ENCODE measurements around the gene MAB21L4. TPM values are rescaled to one million over a fixed set of nuclear protein-coding genes. Genes with fewer than 3 reads are reported as not detected.

The MAB21L4 gene
- total and polyA plus RNA-seq, 2 donors (not counting 3 experiments of a cell fraction or from before 2014, with no cell fraction given), result not detected

- dilution Hi-C loops (cut with MboI; ENCODE audit: extremely low pct_ligation_motif_present, low sequenced_read_pairs) (no loop called here), intact Hi-C loops (cut with micrococcal nuclease) (no loop called here)
- ChIA-PET CTCF (interaction anchor here (0.8 to 1.5 kb wide), 5 partner anchors 12 to 151 kb away, joined by 3 to 5 read pairs (median 3); no protein-coding TSS in a partner anchor), POLR2A (interaction anchor here (0.6 kb wide), 1 partner anchor 364 kb away, joined by 3 read pairs; no protein-coding TSS in a partner anchor)
- Histone ChIP-seq H2AFZ (ENCODE audit: low read depth, low read length) (no peak overlapping the region), H3K4me3 (replicated peaks in 1 of 3; ENCODE audit: insufficient read depth in 1 of 3, low read depth in 1 of 3, low read length in 3 of 3) (no peak overlapping the region), H3K36me3 (ENCODE audit: control insufficient read depth in 2 of 2, extremely low read depth in 1 of 2, insufficient read depth in 2 of 2, low read length in 2 of 2) (no peaks in the 10 kb centered on the region), H3K4me2 (ENCODE audit: insufficient read depth, low read length) (no peak overlapping the region), H3K9me1 (replicated peaks; ENCODE audit: control insufficient read depth, extremely low read depth, insufficient read depth, low read length) (no peaks in the 10 kb centered on the region), H3K27ac (ENCODE audit: insufficient read depth, low read depth, low read length) (no peak overlapping the region), H4K20me1 (replicated peaks; ENCODE audit: control insufficient read depth, extremely low read depth, insufficient read depth, low read length) (no peaks in the 10 kb centered on the region), H3K79me2 (ENCODE audit: control insufficient read depth, insufficient read depth, low read length) (no peaks in the 10 kb centered on the region), H3K9me3 (replicated peaks; ENCODE audit: control insufficient read depth, insufficient read depth, low read length) (no peaks in the 10 kb centered on the region), H3K9ac (replicated peaks; ENCODE audit: extremely low read depth, insufficient read depth, low read length) (no peak overlapping the region), H3K4me1 (ENCODE audit: control insufficient read depth, extremely low read depth, insufficient read depth, low read length) (no peaks in the 10 kb centered on the region), H3K27me3 (ENCODE audit: control insufficient read depth in 2 of 2, insufficient read depth in 2 of 2, low read length in 2 of 2) (no peaks in the 10 kb centered on the region)
- no peak for DNase-seq (ENCODE audit: low read depth, low spot score)
- TF ChIP-seq FOS (IDR thresholded peaks at IDR 0.05; ENCODE audit: borderline replicate concordance, insufficient read depth, low read length), result no peak
- TF ChIP-seq GATA2 (IDR thresholded peaks at IDR 0.05; ENCODE audit: insufficient read depth, insufficient read length, low read depth, low read length), result no peak
- no peak for FAIRE-seq
- no TSS peak for BruUV-seq (replicated peaks)
These were observed 31.4 kb upstream of the MAB21L4 start for GRCh38 chr2:240927390-240927781.

DNA sequence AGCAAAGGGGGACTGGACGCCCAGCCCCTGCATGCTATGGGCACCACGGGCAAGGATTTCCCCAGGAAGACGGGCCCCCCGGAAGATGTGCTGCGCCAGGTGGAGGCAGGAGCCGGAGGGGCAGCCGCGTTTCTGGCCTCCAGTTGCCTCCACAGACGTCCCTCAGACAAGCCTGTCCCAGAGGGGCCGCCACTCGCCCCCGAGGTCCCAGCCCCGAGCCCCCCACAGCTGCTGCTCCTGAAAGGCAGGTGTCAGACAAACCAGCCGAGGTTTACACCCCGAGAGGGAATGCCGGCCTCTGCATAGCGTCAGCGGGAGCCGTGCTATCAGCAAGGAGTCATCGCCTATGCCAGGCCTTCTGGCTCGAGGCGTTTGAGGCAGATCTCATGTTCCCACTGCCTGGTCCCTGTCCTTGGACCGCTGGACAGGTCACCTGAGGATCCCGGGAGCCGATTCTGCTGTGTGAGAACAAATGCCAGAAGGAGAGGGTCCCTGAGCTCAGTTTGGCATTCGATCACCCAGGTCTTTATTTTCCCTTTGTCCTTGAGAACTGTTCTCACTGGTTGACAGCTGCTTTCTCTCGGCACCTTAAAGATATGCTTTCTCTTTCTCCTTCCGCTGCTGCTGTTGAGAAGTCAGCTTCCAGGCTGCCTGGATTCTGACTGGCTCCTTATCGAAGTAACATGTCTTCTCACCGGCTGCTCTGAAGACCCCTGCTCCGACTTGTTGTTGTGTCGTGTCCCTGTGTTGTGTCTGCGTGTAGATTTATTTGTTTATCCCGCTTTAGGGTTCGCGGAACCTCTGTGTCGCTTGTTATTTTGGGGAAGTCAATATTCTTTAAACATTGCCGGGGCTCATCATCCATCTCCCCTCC is 30.8 kb upstream of the MAB21L4 start:
- Histone ChIP-seq H3K27ac (ENCODE audit: insufficient read depth, low read depth, low read length) (no peak overlapping the region), H3K4me1 (ENCODE audit: control insufficient read depth, extremely low read depth, insufficient read depth, low read length) (no peaks in the 10 kb centered on the region), H3K79me2 (ENCODE audit: control insufficient read depth, insufficient read depth, low read length) (no peaks in the 10 kb centered on the region), H3K36me3 (ENCODE audit: control insufficient read depth in 2 of 2, extremely low read depth in 1 of 2, insufficient read depth in 2 of 2, low read length in 2 of 2) (no peaks in the 10 kb centered on the region), H3K9ac (replicated peaks; ENCODE audit: extremely low read depth, insufficient read depth, low read length) (no peak overlapping the region), H4K20me1 (replicated peaks; ENCODE audit: control insufficient read depth, extremely low read depth, insufficient read depth, low read length) (no peaks in the 10 kb centered on the region), H3K9me3 (replicated peaks; ENCODE audit: control insufficient read depth, insufficient read depth, low read length) (no peaks in the 10 kb centered on the region), H3K4me2 (ENCODE audit: insufficient read depth, low read length) (no peak overlapping the region), H3K27me3 (ENCODE audit: control insufficient read depth in 2 of 2, insufficient read depth in 2 of 2, low read length in 2 of 2) (no peaks in the 10 kb centered on the region), H3K4me3 (replicated peaks in 1 of 3; ENCODE audit: insufficient read depth in 1 of 3, low read depth in 1 of 3, low read length in 3 of 3) (no peak overlapping the region), H3K9me1 (replicated peaks; ENCODE audit: control insufficient read depth, extremely low read depth, insufficient read depth, low read length) (no peaks in the 10 kb centered on the region), H2AFZ (ENCODE audit: low read depth, low read length) (no peak overlapping the region)
- DNase-seq (ENCODE audit: low read depth, low spot score) (no peak), FAIRE-seq (no peak)
- ChIA-PET CTCF (interaction anchor here (0.8 to 1.5 kb wide), 4 partner anchors 11 to 83 kb away, joined by 3 to 5 read pairs (median 4); no protein-coding TSS in a partner anchor), POLR2A (no interaction called here)
- dilution Hi-C loops (cut with MboI; ENCODE audit: extremely low pct_ligation_motif_present, low sequenced_read_pairs), result no loop called here
- TF ChIP-seq GATA2 (IDR thresholded peaks at IDR 0.05; ENCODE audit: insufficient read depth, insufficient read length, low read depth, low read length), result no peak
- no peak for TF ChIP-seq POLR2A (IDR thresholded peaks at IDR 0.05; ENCODE audit: low read depth, low read length)
- no peak for TF ChIP-seq FOS (IDR thresholded peaks at IDR 0.05; ENCODE audit: borderline replicate concordance, insufficient read depth, low read length)
- TF ChIP-seq EZH2 (IDR thresholded peaks at IDR 0.05; ENCODE audit: borderline replicate concordance, low read depth, low read length, severe bottlenecking), result no peak
- TF ChIP-seq POLR2AphosphoS5 (IDR thresholded peaks at IDR 0.05; ENCODE audit: insufficient read depth, low read depth, low read length), result no peak
- TF ChIP-seq CTCF (IDR thresholded peaks at IDR 0.05; ENCODE audit: extremely low read depth in 1 of 2, insufficient read depth in 1 of 2, low read depth in 1 of 2, low read length in 2 of 2), result no peak
- no peak for TF ChIP-seq MAX (IDR thresholded peaks at IDR 0.05; ENCODE audit: insufficient read depth, insufficient read length)
- no peak for TF ChIP-seq MYC (IDR thresholded peaks at IDR 0.05; ENCODE audit: low read depth, low read length)
- TF ChIP-seq JUN (IDR thresholded peaks at IDR 0.05; ENCODE audit: borderline replicate concordance, insufficient read depth, insufficient read length, low read depth), result no peak
- no TSS peak for BruUV-seq (replicated peaks)
- intact Hi-C loops (cut with micrococcal nuclease), result no loop called here

Measured in endothelial cell of umbilical vein (primary cell).